GM23248 (cell line): Measurements from ENCODE around the gene UTS2. TPM values are rescaled to one million over a fixed set of nuclear protein-coding genes. Genes with fewer than 3 reads are reported as not detected.
A peak's percentile ranks its signal among the peaks of the same experiment; 100 is the strongest.

Source experiments
- DNase-seq: peaks from one replicate; pipeline ENCODE4 v3.0.0-alpha.2; 2015
- H2AFZ ChIP-seq: fragments of 200-600 bp; sonication (generic); 2 replicates; pipeline ENCODE4 v1.6.1; 2016; ENCODE audit warnings: antibody characterized with exemption
- H3F3A ChIP-seq: fragments of 200-600 bp; sonication (generic); 2 replicates; pipeline ENCODE4 v1.6.1; 2016; ENCODE audit warnings: mild to moderate bottlenecking, antibody characterized with exemption, mixed run types; ENCODE audit not compliant: insufficient read depth
- H3K27ac ChIP-seq: fragments of 200-600 bp; sonication (generic); 2 replicates; pipeline ENCODE4 v1.5.1; 2016; ENCODE audit warnings: mild to moderate bottlenecking
- H3K27me3 ChIP-seq: fragments of 200-600 bp; sonication (generic); replicated peaks from 2 replicates; pipeline ENCODE4 v1.6.1; 2016; ENCODE audit warnings: mild to moderate bottlenecking; ENCODE audit not compliant: insufficient read depth
- H3K36me3 ChIP-seq: fragments of 200-600 bp; sonication (generic); 2 replicates; pipeline ENCODE4 v1.6.1; 2016; ENCODE audit warnings: low read depth, mild to moderate bottlenecking
- H3K4me1 ChIP-seq: fragments of 200-600 bp; sonication (generic); 2 replicates; pipeline ENCODE4 v1.6.1; 2016; ENCODE audit warnings: mild to moderate bottlenecking; ENCODE audit not compliant: insufficient read depth
- H3K4me2 ChIP-seq: fragments of 200-600 bp; sonication (generic); one replicate; pipeline ENCODE4 v1.6.1; 2016; ENCODE audit warnings: mild to moderate bottlenecking; ENCODE audit not compliant: unreplicated experiment
- H3K4me3 ChIP-seq: fragments of 200-600 bp; sonication (generic); 2 replicates; pipeline ENCODE4 v1.5.1; 2016; ENCODE audit warnings: mild to moderate bottlenecking
- H3K79me2 ChIP-seq: fragments of 200-600 bp; sonication (generic); 2 replicates; pipeline ENCODE4 v1.6.1; 2016; ENCODE audit warnings: mild to moderate bottlenecking; ENCODE audit not compliant: insufficient read depth
- H3K9ac ChIP-seq: fragments of 200-600 bp; sonication (generic); 2 replicates; pipeline ENCODE4 v1.6.1; 2016; ENCODE audit warnings: mild to moderate bottlenecking
- H3K9me2 ChIP-seq: fragments of 200-600 bp; sonication (generic); 2 replicates; pipeline ENCODE4 v1.6.1; 2016; ENCODE audit warnings: mixed run types, mild to moderate bottlenecking, moderate library complexity; ENCODE audit not compliant: insufficient read depth
- H3K9me3 ChIP-seq: fragments of 200-600 bp; sonication (generic); one replicate; pipeline ENCODE4 v1.6.1; 2017; ENCODE audit warnings: low read depth
- H4K20me1 ChIP-seq: fragments of 200-600 bp; sonication (generic); 2 replicates; pipeline ENCODE4 v1.6.0; 2016; ENCODE audit not compliant: insufficient read depth
- EZH2 ChIP-seq: fragments of 200-600 bp; sonication (generic); IDR thresholded peaks from 2 replicates; pipeline ENCODE4 v1.6.1; 2018; ENCODE audit warnings: antibody characterized with exemption, mild to moderate bottlenecking; ENCODE audit not compliant: insufficient read depth, poor library complexity, severe bottlenecking
- EZH2phosphoT487 ChIP-seq: fragments of 200-600 bp; sonication (generic); IDR thresholded peaks from 2 replicates; pipeline ENCODE4 v1.6.1; 2018; ENCODE audit warnings: antibody characterized with exemption, moderate library complexity, mild to moderate bottlenecking, low read depth; ENCODE audit not compliant: insufficient read depth
- WGBS, 2 experiments: methylation state at CpG; one replicate each; pipeline ENCODE4 v1.1.6; 2015 to 2017; ENCODE audit warnings: low lambda C conversion rate in 2 of 2, low coverage in 1 of 2; ENCODE audit errors: missing lambda C conversion rate in 2 of 2; 5-methylcytosine and 5-hydroxymethylcytosine counted together
- in situ Hi-C: fragments of 300-500 bp; cut with MboI; formaldehyde crosslinking; loops from 2 replicates; pipeline ENCODE4 v1.15.0; 2020
- polyA plus RNA-seq: library from polyadenylated mRNA; unstranded; fragments of >200 nt; fragmentation: Nextera tagmentation; extraction: Ambion mirVana; gene quantifications from 2 replicates; pipeline ENCODE4 v1.2.1, GENCODE V29; 2016
- total RNA-seq: library from RNA; depleted of rRNA; stranded (reverse); fragments of >200 nt; shearing (Covaris generic); gene quantifications from 2 replicates; pipeline ENCODE4 v1.2.3, GENCODE V29; 2014

The UTS2 gene
- total and polyA plus RNA-seq, 2 experiments from 2014 or later, result not detected

DNA sequence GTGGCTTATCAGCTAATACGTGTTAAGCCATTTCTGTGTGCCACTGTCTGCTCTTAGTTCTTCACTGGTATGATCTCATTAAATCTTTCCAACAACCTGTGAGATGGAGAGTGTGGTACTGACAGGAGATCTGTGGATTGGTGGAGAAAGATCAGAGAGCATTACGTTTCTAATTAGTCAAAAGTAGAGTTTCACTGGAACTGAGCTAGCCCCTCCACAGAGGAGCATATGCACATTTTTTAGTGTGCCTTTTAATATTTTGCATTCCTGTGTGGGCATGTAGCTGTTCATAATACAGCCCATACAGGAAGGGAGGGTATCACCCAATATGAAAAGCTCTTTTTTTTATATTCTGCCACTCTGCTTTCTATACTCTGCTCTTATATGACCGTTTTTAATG, 31.6 kb downstream of the UTS2 start:
- no peaks in the 10 kb centered on the region for H3K36me3 ChIP-seq
- WGBS, 2 experiments, result 88 to 90% methylated on average over 3 of the region's 3 CpGs
- in situ Hi-C loops, result no loop called here

GRCh38 chr1:7813677-7814373, 39.0 kb downstream of the UTS2 start:
- in situ Hi-C loops, result no loop called here
- WGBS, 2 experiments, result 89 to 96% methylated on average over 3 of the region's 3 CpGs

More for the DNA sequence above, 31.6 kb downstream of the UTS2 start:
- Histone ChIP-seq H3K27me3 (no peaks in the 10 kb centered on the region), H3K4me2 (no peak overlapping the region), H3K4me3 (no peak overlapping the region), H3K79me2 (no peaks in the 10 kb centered on the region), H3K9ac (no peak overlapping the region), H2AFZ (no peak overlapping the region), H3K27ac (no peak overlapping the region), H3K4me1 (no peaks in the 10 kb centered on the region), H4K20me1 (no peaks in the 10 kb centered on the region), H3F3A (no peaks in the 10 kb centered on the region), H3K9me2 (no peaks in the 10 kb centered on the region), H3K9me3 (no peaks in the 10 kb centered on the region)
- no peak for DNase-seq
- no peak for TF ChIP-seq EZH2
- no peak for TF ChIP-seq EZH2phosphoT487

GRCh38 chr1:7811476-7811875, 41.4 kb downstream of the UTS2 start:
- in situ Hi-C loops, result no loop called here

More at GRCh38 chr1:7813677-7814373, 39.0 kb downstream of the UTS2 start:
- no peaks in the 10 kb centered on the region for H3K79me2 ChIP-seq
- H3K4me1 ChIP-seq, result 0 out of 2 replicates have a peak, but pooled peaks cover 7% of the 10 kb centered on the region
- no peaks in the 10 kb centered on the region for H3K9me3 ChIP-seq
- no peak overlapping the region for H3K4me3 ChIP-seq
- peaks cover 13% of the 10 kb centered on the region; the same call in 1 of the 2 replicates for H3K36me3 ChIP-seq
- H3K27ac ChIP-seq, result no peak overlapping the region
- H3F3A ChIP-seq, result 0 out of 2 replicates have a peak, but pooled peaks cover 5% of the 10 kb centered on the region
- H3K27me3 ChIP-seq, result no peaks in the 10 kb centered on the region
- no peak overlapping the region for H2AFZ ChIP-seq
- no peak for DNase-seq
- H3K4me2 ChIP-seq, result no peak overlapping the region
- no peak overlapping the region for H3K9ac ChIP-seq
- TF ChIP-seq EZH2phosphoT487, result no peak
- TF ChIP-seq EZH2, result no peak
- no peaks in the 10 kb centered on the region for H3K9me2 ChIP-seq
- H4K20me1 ChIP-seq, result no peaks in the 10 kb centered on the region

GRCh38 chr1:7810395-7810794, 42.5 kb downstream of the UTS2 start:
- peak; percentile 96 for DNase-seq
- no peak for TF ChIP-seq EZH2phosphoT487
- no peak for TF ChIP-seq EZH2
- Histone ChIP-seq H3K4me3 (no peak overlapping the region), H3F3A (0 out of 2 replicates have a peak, but pooled peaks cover 5% of the 10 kb centered on the region), H3K27ac (no peak overlapping the region), H3K4me2 (no peak overlapping the region), H3K9ac (no peak overlapping the region), H3K9me2 (no peaks in the 10 kb centered on the region), H3K4me1 (0 out of 2 replicates have a peak, but pooled peaks cover 7% of the 10 kb centered on the region), H3K36me3 (peaks cover 13% of the 10 kb centered on the region; the same call in 1 of the 2 replicates), H3K79me2 (no peaks in the 10 kb centered on the region), H2AFZ (no peak overlapping the region), H3K27me3 (no peaks in the 10 kb centered on the region), H3K9me3 (no peaks in the 10 kb centered on the region), H4K20me1 (no peaks in the 10 kb centered on the region)
- in situ Hi-C loops, result no loop called here
- 3 to 5% methylated on average over 7 of the region's 7 CpGs for WGBS, 2 experiments

More at GRCh38 chr1:7811476-7811875, 41.4 kb downstream of the UTS2 start:
- H3K4me2 ChIP-seq, result no peak overlapping the region
- H3K9me2 ChIP-seq, result no peaks in the 10 kb centered on the region
- 90 to 92% methylated on average over 6 of the region's 6 CpGs for WGBS, 2 experiments
- DNase-seq, result no peak
- H3K4me3 ChIP-seq, result no peak overlapping the region
- H4K20me1 ChIP-seq, result no peaks in the 10 kb centered on the region
- no peak overlapping the region for H3K27ac ChIP-seq
- no peaks in the 10 kb centered on the region for H3K27me3 ChIP-seq
- H3K4me1 ChIP-seq, result 0 out of 2 replicates have a peak, but pooled peaks cover 7% of the 10 kb centered on the region
- 0 out of 2 replicates have a peak, but pooled peaks cover 5% of the 10 kb centered on the region for H3F3A ChIP-seq
- no peaks in the 10 kb centered on the region for H3K9me3 ChIP-seq
- H3K36me3 ChIP-seq, result peaks cover 13% of the 10 kb centered on the region; the same call in 1 of the 2 replicates
- H2AFZ ChIP-seq, result no peak overlapping the region
- no peak for TF ChIP-seq EZH2
- TF ChIP-seq EZH2phosphoT487, result no peak
- no peaks in the 10 kb centered on the region for H3K79me2 ChIP-seq
- H3K9ac ChIP-seq, result no peak overlapping the region
